Stimulated activated effector memory CD8-positive, alpha-beta T cell treated with anti-CD3 and anti-CD28 coated beads, Interleukin-12 subunit alpha, Interleukin-12 subunit beta, amount 100 ng/mL, for 72 hours (primary cell): ENCODE measurements around the gene BTBD9.

Experiments used
- ATAC-seq: fragments of 150-1000 bp; cut with Tn5 transposase; 2 replicates; pipeline ENCODE4 v1.10.0; 2021
- DNase-seq, 2 donors: peaks; one replicate each; pipeline ENCODE4 v3.0.0; 2021 to 2022; ENCODE audit warnings: low spot score in 2 of 2
- H3K27ac Mint-ChIP-seq: one replicate; pipeline ENCODE4 v1.8.0; 2022; ENCODE audit warnings: mild to moderate bottlenecking, mixed read lengths
- H3K36me3 Mint-ChIP-seq: one replicate; pipeline ENCODE4 v1.8.0; 2022; ENCODE audit warnings: mild to moderate bottlenecking, mixed read lengths
- H3K4me1 Mint-ChIP-seq: one replicate; pipeline ENCODE4 v1.8.0; 2022; ENCODE audit warnings: mixed read lengths
- H3K4me3 Mint-ChIP-seq: one replicate; pipeline ENCODE4 v1.8.0; 2022; ENCODE audit warnings: mild to moderate bottlenecking, mixed read lengths
- H3K9me3 Mint-ChIP-seq: one replicate; pipeline ENCODE4 v1.8.0; 2022; ENCODE audit warnings: mixed read lengths

The BTBD9 gene

GRCh38 chr6:38387461-38387860 lies 252.3 kb downstream of the BTBD9 start:
- Mint-ChIP-seq H3K9me3 (no peaks in the 10 kb centered on the region), H3K4me1 (no peaks in the 10 kb centered on the region), H3K4me3 (no peak overlapping the region), H3K36me3 (no peaks in the 10 kb centered on the region), H3K27ac (no peak overlapping the region)
- DNase-seq (no peak), ATAC-seq (no peak)

GRCh38 chr6:38378801-38379200 lies 260.9 kb downstream of the BTBD9 start:
- no peaks in the 10 kb centered on the region for H3K4me1 Mint-ChIP-seq
- ATAC-seq (no peak), DNase-seq (no peak)
- no peak overlapping the region for H3K4me3 Mint-ChIP-seq
- no peak overlapping the region for H3K27ac Mint-ChIP-seq
- no peaks in the 10 kb centered on the region for H3K36me3 Mint-ChIP-seq
- H3K9me3 Mint-ChIP-seq: no peaks in the 10 kb centered on the region

GRCh38 chr6:38375937-38376336 lies 263.8 kb downstream of the BTBD9 start:
- ATAC-seq (no peak), DNase-seq (no peak)
- Mint-ChIP-seq H3K4me3 (no peak overlapping the region), H3K36me3 (no peaks in the 10 kb centered on the region), H3K9me3 (no peaks in the 10 kb centered on the region), H3K4me1 (no peaks in the 10 kb centered on the region), H3K27ac (no peak overlapping the region)

GRCh38 chr6:38375341-38375740 lies 264.4 kb downstream of the BTBD9 start:
- ATAC-seq (no peak), DNase-seq (no peak)
- H3K36me3 Mint-ChIP-seq: no peaks in the 10 kb centered on the region
- no peaks in the 10 kb centered on the region for H3K4me1 Mint-ChIP-seq
- no peak overlapping the region for H3K27ac Mint-ChIP-seq
- H3K4me3 Mint-ChIP-seq: no peak overlapping the region
- H3K9me3 Mint-ChIP-seq: no peaks in the 10 kb centered on the region

GRCh38 chr6:38371881-38372280 lies 267.8 kb downstream of the BTBD9 start:
- Mint-ChIP-seq H3K4me1 (no peaks in the 10 kb centered on the region), H3K27ac (no peak overlapping the region), H3K4me3 (no peak overlapping the region), H3K36me3 (no peaks in the 10 kb centered on the region), H3K9me3 (no peaks in the 10 kb centered on the region)
- DNase-seq: no peak
- ATAC-seq: no peak

- ATAC-seq: no peak
- H3K27ac Mint-ChIP-seq: no peak overlapping the region
- H3K36me3 Mint-ChIP-seq: no peaks in the 10 kb centered on the region
- no peaks in the 10 kb centered on the region for H3K4me1 Mint-ChIP-seq
- H3K9me3 Mint-ChIP-seq: no peaks in the 10 kb centered on the region
- no peak for DNase-seq
- no peak overlapping the region for H3K4me3 Mint-ChIP-seq
Measured at GRCh38 chr6:38370653-38371601, 268.8 kb downstream of the BTBD9 start.

GRCh38 chr6:38367231-38367630 lies 272.5 kb downstream of the BTBD9 start:
- DNase-seq (no peak), ATAC-seq (no peak)
- Mint-ChIP-seq H3K4me3 (no peak overlapping the region), H3K9me3 (no peaks in the 10 kb centered on the region), H3K36me3 (no peaks in the 10 kb centered on the region), H3K4me1 (no peaks in the 10 kb centered on the region), H3K27ac (no peak overlapping the region)

GRCh38 chr6:38366234-38366633 lies 273.5 kb downstream of the BTBD9 start:
- no peak for ATAC-seq

GRCh38 chr6:38364775-38365174 lies 275.0 kb downstream of the BTBD9 start:
- H3K36me3 Mint-ChIP-seq: no peaks in the 10 kb centered on the region
- peaks cover 6% of the 10 kb centered on the region for H3K4me1 Mint-ChIP-seq
- H3K9me3 Mint-ChIP-seq: no peaks in the 10 kb centered on the region
- no peak overlapping the region for H3K4me3 Mint-ChIP-seq
- DNase-seq (no peak), ATAC-seq (no peak)
- H3K27ac Mint-ChIP-seq: no peak overlapping the region

More at GRCh38 chr6:38366234-38366633, 273.5 kb downstream of the BTBD9 start:
- Mint-ChIP-seq H3K4me3 (no peak overlapping the region), H3K9me3 (no peaks in the 10 kb centered on the region), H3K36me3 (no peaks in the 10 kb centered on the region), H3K27ac (no peak overlapping the region), H3K4me1 (no peaks in the 10 kb centered on the region)
- no peak for DNase-seq

- Mint-ChIP-seq H3K27ac (no peak overlapping the region), H3K4me3 (no peak overlapping the region), H3K36me3 (no peaks in the 10 kb centered on the region), H3K9me3 (no peaks in the 10 kb centered on the region), H3K4me1 (peaks cover 6% of the 10 kb centered on the region)
- DNase-seq (no peak), ATAC-seq (no peak)
Measured at GRCh38 chr6:38364127-38364526, 275.6 kb downstream of the BTBD9 start.

GRCh38 chr6:38355519-38355918 lies 284.2 kb downstream of the BTBD9 start:
- no peaks in the 10 kb centered on the region for H3K36me3 Mint-ChIP-seq

GRCh38 chr6:38354905-38355304 lies 284.8 kb downstream of the BTBD9 start:
- Mint-ChIP-seq H3K27ac (peak overlapping the region; percentile 32), H3K9me3 (no peaks in the 10 kb centered on the region), H3K4me1 (peaks cover 37% of the 10 kb centered on the region), H3K36me3 (no peaks in the 10 kb centered on the region), H3K4me3 (peak overlapping the region; percentile 14)
- DNase-seq (no peak), ATAC-seq (peak; percentile 93)

More at GRCh38 chr6:38355519-38355918, 284.2 kb downstream of the BTBD9 start:
- ATAC-seq (peak; percentile 47), DNase-seq (no peak)
- peaks cover 40% of the 10 kb centered on the region for H3K4me1 Mint-ChIP-seq
- H3K9me3 Mint-ChIP-seq: no peaks in the 10 kb centered on the region
- H3K4me3 Mint-ChIP-seq: peak overlapping the region; percentile 14
- peak overlapping the region; percentile 32 for H3K27ac Mint-ChIP-seq

GRCh38 chr6:38354037-38354381 lies 285.7 kb downstream of the BTBD9 start:
- Mint-ChIP-seq H3K9me3 (no peaks in the 10 kb centered on the region), H3K27ac (no peak overlapping the region), H3K4me3 (no peak overlapping the region), H3K36me3 (no peaks in the 10 kb centered on the region), H3K4me1 (peaks cover 37% of the 10 kb centered on the region)
- ATAC-seq: no peak
- no peak for DNase-seq

GRCh38 chr6:38353310-38354036 lies 286.3 kb downstream of the BTBD9 start:
- Mint-ChIP-seq H3K4me1 (peaks cover 37% of the 10 kb centered on the region), H3K27ac (no peak overlapping the region), H3K4me3 (no peak overlapping the region), H3K36me3 (no peaks in the 10 kb centered on the region), H3K9me3 (no peaks in the 10 kb centered on the region)
- peak; percentile 41 for ATAC-seq
- no peak for DNase-seq

- no peak for ATAC-seq
- Mint-ChIP-seq H3K36me3 (no peaks in the 10 kb centered on the region), H3K27ac (no peak overlapping the region), H3K4me3 (no peak overlapping the region), H3K9me3 (no peaks in the 10 kb centered on the region), H3K4me1 (peaks cover 31% of the 10 kb centered on the region)
- DNase-seq: no peak
Measured at GRCh38 chr6:38352636-38353035, 287.1 kb downstream of the BTBD9 start.

- H3K4me1 Mint-ChIP-seq: peaks cover 14% of the 10 kb centered on the region
- no peak overlapping the region for H3K27ac Mint-ChIP-seq
- no peak for ATAC-seq
Measured at GRCh38 chr6:38350942-38351341, 288.8 kb downstream of the BTBD9 start.

More at GRCh38 chr6:38350942-38351341, 288.8 kb downstream of the BTBD9 start:
- DNase-seq: no peak
- Mint-ChIP-seq H3K4me3 (no peak overlapping the region), H3K9me3 (no peaks in the 10 kb centered on the region), H3K36me3 (no peaks in the 10 kb centered on the region)
